ENCODE measurements around the gene ARHGAP1.
"Not testable (repeated sequence)": the region's sequence is repeated elsewhere in the genome, so short reads cannot be mapped to it uniquely, and the experiment has no call there.

Gene ARHGAP1

DNA sequence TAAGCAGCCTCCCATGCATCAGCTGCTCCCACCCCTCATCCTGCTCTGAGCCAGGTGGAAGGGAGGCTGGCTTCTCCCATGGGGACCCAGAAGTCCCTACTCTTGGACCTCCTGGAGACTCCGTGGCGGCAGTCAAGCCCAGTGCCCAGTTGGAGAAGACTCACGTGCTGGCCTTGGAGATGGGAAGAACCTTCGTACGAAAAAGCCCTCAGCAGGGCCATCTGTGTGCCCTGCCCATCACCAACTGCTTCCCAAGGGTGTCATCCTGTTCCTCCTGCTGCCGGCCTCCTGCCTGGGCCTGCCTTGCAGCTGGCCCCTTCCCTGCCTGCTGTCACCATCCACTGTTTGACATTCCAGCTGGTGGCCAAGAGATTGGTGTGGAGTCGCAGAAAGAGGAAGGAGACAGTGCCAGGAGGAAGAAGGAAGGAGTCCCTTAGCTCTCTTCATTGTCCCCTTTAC, 28.0 kb downstream of the ARHGAP1 start:
- Histone ChIP-seq H3K27me3 (ENCODE audit: insufficient read depth, poor library complexity, severe bottlenecking) (no peaks in the 10 kb centered on the region), H3K27ac (replicated peaks) (peak overlapping the region; percentile 88), H3K4me3 (replicated peaks; ENCODE audit: insufficient read depth, low read length) (no peak overlapping the region)
- TF ChIP-seq, protein P1, sequence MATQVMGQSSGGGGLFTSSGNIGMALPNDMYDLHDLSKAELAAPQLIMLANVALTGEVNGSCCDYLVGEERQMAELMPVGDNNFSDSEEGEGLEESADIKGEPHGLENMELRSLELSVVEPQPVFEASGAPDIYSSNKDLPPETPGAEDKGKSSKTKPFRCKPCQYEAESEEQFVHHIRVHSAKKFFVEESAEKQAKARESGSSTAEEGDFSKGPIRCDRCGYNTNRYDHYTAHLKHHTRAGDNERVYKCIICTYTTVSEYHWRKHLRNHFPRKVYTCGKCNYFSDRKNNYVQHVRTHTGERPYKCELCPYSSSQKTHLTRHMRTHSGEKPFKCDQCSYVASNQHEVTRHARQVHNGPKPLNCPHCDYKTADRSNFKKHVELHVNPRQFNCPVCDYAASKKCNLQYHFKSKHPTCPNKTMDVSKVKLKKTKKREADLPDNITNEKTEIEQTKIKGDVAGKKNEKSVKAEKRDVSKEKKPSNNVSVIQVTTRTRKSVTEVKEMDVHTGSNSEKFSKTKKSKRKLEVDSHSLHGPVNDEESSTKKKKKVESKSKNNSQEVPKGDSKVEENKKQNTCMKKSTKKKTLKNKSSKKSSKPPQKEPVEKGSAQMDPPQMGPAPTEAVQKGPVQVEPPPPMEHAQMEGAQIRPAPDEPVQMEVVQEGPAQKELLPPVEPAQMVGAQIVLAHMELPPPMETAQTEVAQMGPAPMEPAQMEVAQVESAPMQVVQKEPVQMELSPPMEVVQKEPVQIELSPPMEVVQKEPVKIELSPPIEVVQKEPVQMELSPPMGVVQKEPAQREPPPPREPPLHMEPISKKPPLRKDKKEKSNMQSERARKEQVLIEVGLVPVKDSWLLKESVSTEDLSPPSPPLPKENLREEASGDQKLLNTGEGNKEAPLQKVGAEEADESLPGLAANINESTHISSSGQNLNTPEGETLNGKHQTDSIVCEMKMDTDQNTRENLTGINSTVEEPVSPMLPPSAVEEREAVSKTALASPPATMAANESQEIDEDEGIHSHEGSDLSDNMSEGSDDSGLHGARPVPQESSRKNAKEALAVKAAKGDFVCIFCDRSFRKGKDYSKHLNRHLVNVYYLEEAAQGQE (IDR thresholded peaks at IDR 0.05; ENCODE audit: insufficient replicate concordance, low read depth): no peak
- TF ChIP-seq, protein P2, sequence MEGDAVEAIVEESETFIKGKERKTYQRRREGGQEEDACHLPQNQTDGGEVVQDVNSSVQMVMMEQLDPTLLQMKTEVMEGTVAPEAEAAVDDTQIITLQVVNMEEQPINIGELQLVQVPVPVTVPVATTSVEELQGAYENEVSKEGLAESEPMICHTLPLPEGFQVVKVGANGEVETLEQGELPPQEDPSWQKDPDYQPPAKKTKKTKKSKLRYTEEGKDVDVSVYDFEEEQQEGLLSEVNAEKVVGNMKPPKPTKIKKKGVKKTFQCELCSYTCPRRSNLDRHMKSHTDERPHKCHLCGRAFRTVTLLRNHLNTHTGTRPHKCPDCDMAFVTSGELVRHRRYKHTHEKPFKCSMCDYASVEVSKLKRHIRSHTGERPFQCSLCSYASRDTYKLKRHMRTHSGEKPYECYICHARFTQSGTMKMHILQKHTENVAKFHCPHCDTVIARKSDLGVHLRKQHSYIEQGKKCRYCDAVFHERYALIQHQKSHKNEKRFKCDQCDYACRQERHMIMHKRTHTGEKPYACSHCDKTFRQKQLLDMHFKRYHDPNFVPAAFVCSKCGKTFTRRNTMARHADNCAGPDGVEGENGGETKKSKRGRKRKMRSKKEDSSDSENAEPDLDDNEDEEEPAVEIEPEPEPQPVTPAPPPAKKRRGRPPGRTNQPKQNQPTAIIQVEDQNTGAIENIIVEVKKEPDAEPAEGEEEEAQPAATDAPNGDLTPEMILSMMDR (IDR thresholded peaks at IDR 0.05; ENCODE audit: insufficient read depth, low read length): no peak
- TF ChIP-seq POLR2AphosphoS5 (IDR thresholded peaks at IDR 0.05; ENCODE audit: low read depth) (peak; percentile 58; the same call in 1 of the 2 replicates), SPI1 (IDR thresholded peaks at IDR 0.05; ENCODE audit: borderline replicate concordance, low read depth) (peak; percentile 23; the same call in 1 of the 2 replicates)
- DNase-seq (ENCODE audit: low read depth in 1 of 2, low spot score in 1 of 2): peak in 1 of 2 experiments; percentile 69

DNA sequence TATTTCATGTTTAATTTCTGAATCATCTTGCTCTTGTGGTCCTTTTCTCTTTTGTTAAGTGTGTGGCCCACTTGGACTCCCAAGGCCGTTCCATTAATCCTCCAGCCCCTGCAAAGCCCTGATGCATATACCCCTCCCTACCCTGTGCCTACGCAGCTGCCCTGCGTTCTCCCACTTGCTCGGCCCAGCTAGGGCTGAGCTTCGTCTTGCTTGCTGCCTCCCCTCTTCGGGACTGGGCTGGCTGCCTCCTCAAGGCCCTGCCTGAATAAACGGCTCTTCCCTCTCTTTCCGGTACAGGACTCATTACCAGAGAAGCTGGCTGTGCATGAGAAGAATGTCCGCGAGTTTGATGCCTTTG, 28.5 kb downstream of the ARHGAP1 start:
- TF ChIP-seq GABPA (IDR thresholded peaks at IDR 0.05; ENCODE audit: low read depth) (no peak), POLR2AphosphoS5 (IDR thresholded peaks at IDR 0.05; ENCODE audit: low read depth) (no peak)
- TF ChIP-seq, protein P2 (IDR thresholded peaks at IDR 0.05; ENCODE audit: insufficient read depth, low read length): no peak
- Histone ChIP-seq H3K27me3 (ENCODE audit: insufficient read depth, poor library complexity, severe bottlenecking) (no peaks in the 10 kb centered on the region), H3K4me3 (replicated peaks; ENCODE audit: insufficient read depth, low read length) (no peak overlapping the region), H3K27ac (replicated peaks) (peak overlapping the region; percentile 88)
- no peak for DNase-seq (ENCODE audit: low read depth in 1 of 2, low spot score in 1 of 2)

DNA sequence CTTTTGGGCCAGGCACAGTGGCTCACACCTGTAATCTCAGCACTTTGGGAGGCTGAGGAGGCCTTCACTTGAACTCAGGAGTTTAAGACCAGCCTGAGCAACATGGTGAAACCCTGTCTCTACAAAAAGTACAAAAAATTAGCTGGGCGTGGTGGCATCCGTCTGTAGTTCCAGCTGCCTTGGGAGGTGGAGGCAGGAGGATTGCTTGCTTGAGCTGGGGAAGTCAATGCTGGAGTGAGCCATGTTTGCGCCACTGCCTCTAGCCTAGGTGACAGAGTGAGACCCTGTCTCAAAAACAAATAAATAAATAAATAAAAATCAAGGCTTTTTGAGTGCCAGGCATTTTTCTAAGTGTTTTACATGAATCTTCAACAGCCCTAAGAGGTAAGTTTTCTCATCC, 29.9 kb downstream of the ARHGAP1 start:
- not testable (repeated sequence) for H3K27me3 ChIP-seq (ENCODE audit: insufficient read depth, poor library complexity, severe bottlenecking); H3K4me3 ChIP-seq (replicated peaks; ENCODE audit: insufficient read depth, low read length)
- H3K27ac ChIP-seq (replicated peaks): peak overlapping the region; percentile 88
- DNase-seq (ENCODE audit: low read depth in 1 of 2, low spot score in 1 of 2): peak in 1 of 2 experiments; percentile 53

DNA sequence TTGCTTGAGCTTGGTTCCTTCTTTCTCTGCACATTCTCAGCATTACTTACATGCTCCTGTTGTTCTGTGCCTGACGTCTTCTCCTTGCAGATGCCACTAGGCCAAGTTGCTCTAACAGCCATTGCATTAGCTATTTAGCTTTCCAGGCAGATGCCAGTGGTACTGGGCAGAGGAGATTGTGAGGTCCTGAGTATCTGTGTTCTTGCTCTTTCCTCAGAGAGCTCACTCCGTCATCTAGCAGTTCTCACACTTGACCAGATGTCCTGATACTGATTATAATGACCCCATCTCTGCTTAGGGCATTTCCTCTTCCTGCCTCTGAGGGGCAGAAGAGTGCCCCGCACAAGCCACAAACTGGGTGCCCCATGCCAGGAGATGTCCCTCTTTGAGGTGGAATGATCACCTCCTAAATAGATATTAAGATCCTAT, 30.7 kb downstream of the ARHGAP1 start:
- Histone ChIP-seq H3K4me3 (replicated peaks; ENCODE audit: insufficient read depth, low read length) (no peak overlapping the region), H3K27ac (replicated peaks) (peak overlapping the region; percentile 88), H3K27me3 (ENCODE audit: insufficient read depth, poor library complexity, severe bottlenecking) (no peaks in the 10 kb centered on the region)
- TF ChIP-seq GABPA (IDR thresholded peaks at IDR 0.05; ENCODE audit: low read depth): no peak
- no peak for TF ChIP-seq SPI1 (IDR thresholded peaks at IDR 0.05; ENCODE audit: borderline replicate concordance, low read depth)
- TF ChIP-seq POLR2AphosphoS5 (IDR thresholded peaks at IDR 0.05; ENCODE audit: low read depth): no peak
- TF ChIP-seq, protein P1 (IDR thresholded peaks at IDR 0.05; ENCODE audit: insufficient replicate concordance, low read depth): no peak
- TF ChIP-seq, protein P2 (IDR thresholded peaks at IDR 0.05; ENCODE audit: insufficient read depth, low read length): peak; percentile 61
- DNase-seq (ENCODE audit: low read depth in 1 of 2, low spot score in 1 of 2): peak in 1 of 2 experiments; percentile 69
